ENCODE results near the gene UBE2L6. TPM values are rescaled to one million over a fixed set of nuclear protein-coding genes. Genes with fewer than 3 reads are reported as not detected.

Gene UBE2L6
- total and polyA plus RNA-seq, 12 donors, result 9.7 to 156 (median 17.7) TPM

GRCh38 chr11:57610170-57610569 is 42.7 kb upstream of the UBE2L6 start:
- H3K36me3 ChIP-seq, result peaks cover 0 to 100% (median 16%) of the 10 kb centered on the region in 9 donors
- intact Hi-C loops (cut with DNase I), result no loop called here
- peaks cover 0 to 4% (median 0%) of the 10 kb centered on the region in 9 donors for H3K4me1 ChIP-seq
- DNase-seq (no peak), ATAC-seq (no peak)
- whole genome bisulfite sequencing, 2 donors, result 95% methylated on average over 4 of the region's 4 CpGs
- H3K4me3 ChIP-seq, result no peak overlapping the region
- peaks cover 0 to 2% (median 0%) of the 10 kb centered on the region in 7 donors for H3K27me3 ChIP-seq
- no peaks in the 10 kb centered on the region for H3K9me3 ChIP-seq
- no peak overlapping the region for H3K27ac ChIP-seq
- TF ChIP-seq CTCF (IDR thresholded peaks at IDR 0.05), result no peak

DNA sequence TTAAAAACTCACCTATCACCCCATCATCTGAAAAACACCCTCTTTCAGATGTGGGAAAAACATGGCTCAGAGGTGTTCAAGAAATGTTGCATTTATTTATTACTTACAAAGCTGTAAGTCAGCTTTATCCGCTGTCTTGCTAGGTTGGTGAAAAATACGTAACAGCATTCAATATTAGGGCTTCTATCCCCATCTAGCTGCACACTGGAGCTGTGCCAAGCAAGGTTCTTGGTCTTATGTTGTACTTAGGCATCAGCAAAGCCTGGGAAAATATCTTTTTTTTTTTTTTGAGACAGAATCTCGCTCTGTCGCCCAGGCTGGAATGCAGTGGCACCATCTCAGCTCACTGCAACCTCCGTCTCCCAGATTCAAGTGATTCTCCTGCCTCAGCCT is 37.6 kb upstream of the UBE2L6 start:
- DNase-seq, result no peak
- no peak for ATAC-seq
- peaks cover 0 to 81% (median 6%) of the 10 kb centered on the region in 9 donors for H3K36me3 ChIP-seq
- 92 to 94% methylated on average over 5 of the region's 5 CpGs for WGBS, 2 donors
- no peak for TF ChIP-seq CTCF (IDR thresholded peaks at IDR 0.05)
- peaks cover 0 to 7% (median 0%) of the 10 kb centered on the region in 9 donors for H3K4me1 ChIP-seq
- intact Hi-C loops (cut with DNase I), result no loop called here
- no peak overlapping the region for H3K27ac ChIP-seq
- no peak overlapping the region for H3K4me3 ChIP-seq
- peaks cover 0 to 4% (median 0%) of the 10 kb centered on the region in 7 donors for H3K27me3 ChIP-seq
- no peaks in the 10 kb centered on the region for H3K9me3 ChIP-seq

DNA sequence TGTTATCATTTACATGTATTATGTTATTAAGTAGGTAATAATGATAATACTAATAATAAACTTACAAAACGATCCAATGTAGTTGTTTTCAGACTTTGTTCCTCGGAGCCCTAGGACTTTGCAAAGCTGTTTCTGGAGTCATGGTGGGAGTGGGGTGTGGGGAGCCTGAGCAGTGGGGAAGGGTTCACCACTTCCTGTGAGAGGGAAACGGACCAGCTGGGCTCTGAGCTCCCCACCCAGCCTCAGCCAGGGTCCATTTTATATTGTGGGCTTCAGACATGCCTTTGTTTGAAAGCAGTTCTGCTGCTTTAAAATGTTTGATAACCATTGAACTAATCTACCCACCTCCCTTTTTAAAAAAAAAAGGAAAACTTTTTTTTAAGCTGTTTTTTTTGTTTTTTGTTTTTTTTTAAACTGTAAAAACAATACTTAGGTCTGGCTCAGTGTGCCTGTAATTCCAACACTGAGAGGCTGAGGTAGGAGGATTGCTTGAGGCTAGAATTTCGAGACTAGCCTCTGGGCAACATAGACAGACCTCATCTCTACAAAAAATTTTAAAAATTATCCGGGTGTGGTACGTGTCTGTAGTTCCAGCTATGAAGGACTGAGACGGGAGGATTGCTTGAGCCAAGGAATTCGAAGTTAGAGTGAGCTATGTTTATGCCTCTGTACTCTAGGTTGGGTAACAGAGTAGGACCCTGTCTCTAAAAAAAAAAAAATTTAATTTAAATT is 37.0 kb upstream of the UBE2L6 start:
- Histone ChIP-seq H3K27me3 (peaks cover 0 to 4% (median 0%) of the 10 kb centered on the region in 7 donors), H3K4me1 (peaks cover 0 to 10% (median 2%) of the 10 kb centered on the region in 9 donors), H3K36me3 (peaks cover 0 to 78% (median 6%) of the 10 kb centered on the region in 9 donors), H3K4me3 (no peak overlapping the region), H3K27ac (peak overlapping the region in 1 of 10 donors; percentile 27), H3K9me3 (no peaks in the 10 kb centered on the region)
- DNase-seq (no peak), ATAC-seq (no peak)
- WGBS, 2 donors, result 56 to 59% methylated on average over 8 of the region's 8 CpGs
- no peak for TF ChIP-seq CTCF (IDR thresholded peaks at IDR 0.05)
- intact Hi-C loops (cut with DNase I), result no loop called here

DNA sequence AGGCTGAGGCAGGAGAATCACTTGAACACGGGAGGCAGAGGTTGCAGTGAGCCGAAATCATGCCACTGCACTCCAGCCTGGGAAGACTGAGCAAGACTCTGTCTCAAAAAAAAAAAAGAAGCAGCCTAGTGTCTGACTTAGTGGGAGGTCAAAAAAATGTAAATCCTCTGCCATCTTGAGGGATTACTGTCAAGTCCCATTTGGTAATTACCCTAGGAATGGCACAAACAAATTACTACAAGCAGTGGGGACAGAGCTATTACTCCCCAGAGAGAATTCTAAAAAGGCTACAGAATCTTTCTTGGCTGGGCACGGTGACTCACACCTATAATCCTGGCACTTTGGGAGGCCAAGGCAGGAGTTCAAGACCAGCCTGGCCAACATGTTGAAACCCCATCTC is 33.8 kb upstream of the UBE2L6 start:
- Histone ChIP-seq H3K9me3 (no peaks in the 10 kb centered on the region), H3K36me3 (peaks cover 0 to 47% (median 4%) of the 10 kb centered on the region in 9 donors), H3K4me1 (peaks cover 0 to 37% (median 15%) of the 10 kb centered on the region in 9 donors), H3K27me3 (peaks cover 0 to 12% (median 0%) of the 10 kb centered on the region in 7 donors), H3K27ac (no peak overlapping the region), H3K4me3 (no peak overlapping the region)
- WGBS, 2 donors, result 93% methylated on average over 3 of the region's 3 CpGs
- TF ChIP-seq CTCF (IDR thresholded peaks at IDR 0.05), result no peak
- DNase-seq (no peak), ATAC-seq (no peak)
- intact Hi-C loops (cut with DNase I), result no loop called here

Measured in heart right ventricle (tissue), 16 donors.